SKM-1 (cell line): Measurements from ENCODE around the gene FAF1.
"Not testable (repeated sequence)": the region's sequence is repeated elsewhere in the genome, so short reads cannot be mapped to it uniquely, and the experiment has no call there.

Source experiments
- DNase-seq: peaks from one replicate; lab custom pipeline; 2025; ENCODE audit not compliant: unreplicated experiment; lab: John Stamatoyannopoulos, UW

Gene FAF1

GRCh38 chr1:50964863-50965262 lies 4.8 kb upstream of the FAF1 start:
- DNase-seq, result no peak

GRCh38 chr1:50959303-50959912 lies 659 bp downstream of the FAF1 start:
- DNase-seq, result no peak

DNA sequence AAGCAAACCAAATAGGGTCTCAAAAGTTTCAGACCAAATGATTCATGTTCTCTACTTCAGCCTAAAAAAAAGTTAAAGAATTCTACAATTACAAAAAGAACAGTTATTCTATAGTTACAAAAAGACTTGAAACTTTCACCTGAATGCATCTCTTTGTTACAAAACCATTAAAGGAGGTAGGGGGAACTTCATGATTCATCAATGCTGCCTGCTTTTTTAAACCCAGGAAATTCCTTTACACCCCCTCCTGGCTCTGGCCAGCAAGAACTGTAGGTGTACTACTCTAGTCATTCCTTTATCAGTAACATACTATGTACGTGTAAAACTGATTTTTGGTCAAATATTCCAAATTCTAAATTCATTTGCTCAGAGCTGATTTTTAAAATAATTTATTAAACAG lies 5.0 kb downstream of the FAF1 start:
- no peak for DNase-seq

- DNase-seq, result not testable (repeated sequence)
Measured at GRCh38 chr1:50952566-50952965, 7.5 kb downstream of the FAF1 start.

GRCh38 chr1:50950396-50950795 lies 9.7 kb downstream of the FAF1 start:
- no peak for DNase-seq

- DNase-seq, result no peak
Measured at GRCh38 chr1:50949286-50949982, 10.6 kb downstream of the FAF1 start.

- no peak for DNase-seq
Measured at GRCh38 chr1:50942334-50942733, 17.7 kb downstream of the FAF1 start.

DNA sequence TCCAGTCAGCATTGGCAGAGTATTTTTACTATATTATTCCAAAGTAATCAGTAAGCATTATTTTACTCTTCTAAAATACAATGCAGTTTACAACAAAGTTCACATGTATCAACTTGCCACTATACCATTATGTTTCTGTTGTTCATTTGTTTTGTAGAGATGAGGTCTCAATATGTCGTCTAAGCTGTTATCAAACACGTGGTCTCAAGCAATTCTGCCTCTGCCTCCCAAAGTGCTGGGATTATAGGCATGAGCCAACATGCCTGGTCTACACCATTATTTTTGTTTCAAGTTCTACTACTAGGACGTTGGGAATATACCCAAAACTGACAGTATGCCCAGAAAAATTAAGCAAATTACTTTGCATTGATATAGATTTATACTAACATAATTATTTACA lies 19.8 kb downstream of the FAF1 start:
- no peak for DNase-seq

- no peak for DNase-seq
Measured at GRCh38 chr1:50936321-50936720, 23.7 kb downstream of the FAF1 start.

GRCh38 chr1:50935276-50935675 lies 24.8 kb downstream of the FAF1 start:
- DNase-seq, result not testable (repeated sequence)

GRCh38 chr1:50934838-50935237 lies 25.2 kb downstream of the FAF1 start:
- DNase-seq, result no peak

- not testable (repeated sequence) for DNase-seq
Measured at GRCh38 chr1:50933770-50934169, 26.3 kb downstream of the FAF1 start.

- not testable (repeated sequence) for DNase-seq
Measured at GRCh38 chr1:50932043-50932442, 28.0 kb downstream of the FAF1 start.

DNA sequence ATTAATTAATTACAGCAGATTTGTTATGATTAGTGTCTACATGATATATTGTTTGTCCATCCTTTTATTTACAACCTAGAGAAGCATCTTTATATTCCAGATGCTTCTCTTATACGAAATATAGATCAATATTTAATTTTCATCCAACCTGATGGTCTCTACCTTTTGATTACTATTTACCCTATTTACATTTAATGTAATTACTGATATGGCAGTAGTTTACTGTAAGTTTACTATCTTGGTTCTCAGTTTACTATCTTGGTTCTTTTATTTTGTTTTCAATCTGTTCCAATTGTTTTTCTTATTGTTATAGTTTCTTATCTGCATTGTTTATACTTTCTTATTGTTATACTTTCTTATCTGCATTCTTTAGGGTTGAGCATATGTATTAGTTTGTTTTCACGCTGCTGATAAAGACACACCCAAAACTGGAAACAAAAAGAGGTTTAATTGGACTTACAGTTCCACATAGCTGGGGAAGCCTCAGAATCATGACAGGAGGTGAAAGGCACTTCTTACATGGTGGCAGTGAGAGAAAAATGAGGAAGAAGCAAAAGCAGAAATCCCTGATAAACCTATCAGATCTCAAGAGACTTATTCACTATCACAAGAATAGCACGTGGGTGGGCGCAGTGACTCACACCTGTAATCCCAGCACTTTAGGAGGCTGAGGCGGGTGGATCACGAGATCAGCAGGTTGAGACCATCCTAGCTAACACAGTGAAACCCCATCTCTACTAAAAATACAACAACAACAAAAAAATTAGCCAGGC lies 28.9 kb downstream of the FAF1 start:
- no peak for DNase-seq

- no peak for DNase-seq
Measured at GRCh38 chr1:50930193-50930592, 29.9 kb downstream of the FAF1 start.

- DNase-seq, result peak; percentile 22
Measured at GRCh38 chr1:50929376-50929958, 30.6 kb downstream of the FAF1 start.

GRCh38 chr1:50923564-50923963 lies 36.5 kb downstream of the FAF1 start:
- DNase-seq, result no peak

GRCh38 chr1:50921029-50921428 lies 39.0 kb downstream of the FAF1 start:
- DNase-seq, result no peak

DNA sequence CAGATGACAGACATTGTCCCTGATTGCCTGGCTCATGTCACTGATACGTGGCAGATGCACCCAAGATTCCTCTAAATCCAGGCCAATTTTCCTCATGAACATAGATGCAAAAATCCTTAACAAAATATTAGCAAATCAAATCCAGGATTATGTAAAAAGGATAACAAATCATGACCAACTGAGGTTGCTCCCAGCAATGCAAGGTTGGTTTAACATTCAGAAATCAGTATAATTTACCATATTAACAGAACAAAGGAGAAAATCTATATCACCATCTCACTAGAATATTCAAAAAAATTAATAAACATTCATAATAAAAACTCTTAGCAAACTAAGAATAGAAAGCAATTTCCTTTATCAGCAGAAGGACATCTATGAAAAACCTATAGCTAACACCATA lies 39.7 kb downstream of the FAF1 start:
- DNase-seq, result no peak

- DNase-seq, result no peak
Measured at GRCh38 chr1:50917138-50918137, 42.6 kb downstream of the FAF1 start.

DNA sequence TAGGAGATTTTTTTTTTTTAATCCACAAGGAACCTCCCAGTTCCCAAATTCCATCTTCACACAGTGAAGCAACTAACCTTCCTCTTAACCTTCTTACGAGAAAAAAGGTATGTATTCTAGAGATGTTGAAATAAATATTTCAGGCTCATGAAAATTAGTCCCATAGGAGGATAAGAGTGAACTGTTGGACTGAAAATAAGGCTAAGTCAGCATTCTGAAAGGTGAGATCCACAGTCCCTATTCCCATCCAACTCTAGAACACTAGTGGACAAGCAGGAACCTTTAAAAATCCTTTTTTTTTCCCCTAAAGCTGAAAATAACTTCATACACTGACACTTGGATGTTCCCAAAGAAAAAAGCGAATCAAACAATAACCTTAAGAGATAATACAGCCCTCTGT lies 44.4 kb downstream of the FAF1 start:
- no peak for DNase-seq
